H1 (cell line): ENCODE data around the gene MEF2D. TPM values are rescaled to one million over a fixed set of nuclear protein-coding genes. Genes with fewer than 3 reads are reported as not detected.

Source experiments
- CTCF ChIA-PET: fragments of 300-600 bp; sonication (Branson Sonifier 250); formaldehyde crosslinking; loops from one replicate; lab custom pipeline; 2021; ENCODE audit not compliant: partially characterized antibody; lab: Charles Lee
- POLR2A ChIA-PET: fragments of 300-600 bp; sonication (Branson Sonifier 250); formaldehyde crosslinking; loops from one replicate; lab custom pipeline; 2021; ENCODE audit warnings: inconsistent platforms; ENCODE audit not compliant: partially characterized antibody; lab: Charles Lee
- DNase-seq, 2 experiments: peaks; one replicate each; pipeline versions ENCODE4 v3.0.0 to v3.0.0-alpha.2; 2010 to 2022; ENCODE audit warnings: low spot score in 2 of 2, low read depth in 1 of 2, mixed read lengths in 1 of 2
- FAIRE-seq: peaks from 2 replicates; lab custom pipeline; 2011; peaks lifted over from hg19 to GRCh38; lab: Jason Lieb, UNC
- H2AFZ ChIP-seq: 2 replicates; pipeline ENCODE4 v1.8.1; 2012; ENCODE audit warnings: low read length, inconsistent platforms
- H2AK5ac ChIP-seq: 2 replicates; pipeline ENCODE4 v1.6.1; 2013; ENCODE audit warnings: low read depth, low read length
- H2BK120ac ChIP-seq: replicated peaks from 2 replicates; pipeline ENCODE3; 2013; ENCODE audit warnings: low read depth, low read length, inconsistent platforms
- H2BK12ac ChIP-seq: 2 replicates; pipeline ENCODE4 v1.6.1; 2013; ENCODE audit warnings: low read depth, low read length
- H2BK15ac ChIP-seq: 2 replicates; pipeline ENCODE4 v1.6.1; 2013; ENCODE audit warnings: low read length
- H2BK20ac ChIP-seq: 2 replicates; pipeline ENCODE4 v1.6.1; 2013; ENCODE audit warnings: low read length
- H2BK5ac ChIP-seq: 2 replicates; pipeline ENCODE4 v1.6.1; 2013; ENCODE audit warnings: low read depth, low read length
- H3K14ac ChIP-seq: 2 replicates; pipeline ENCODE4 v1.6.1; 2013; ENCODE audit warnings: inconsistent platforms; ENCODE audit not compliant: insufficient read length
- H3K18ac ChIP-seq: 2 replicates; pipeline ENCODE4 v1.6.1; 2013; ENCODE audit warnings: low read length; ENCODE audit errors: extremely low read depth
- H3K23ac ChIP-seq: 2 replicates; pipeline ENCODE4 v1.6.1; 2013; ENCODE audit warnings: inconsistent platforms; ENCODE audit not compliant: insufficient read length
- H3K23me2 ChIP-seq: 2 replicates; pipeline ENCODE4 v1.6.1; 2013; ENCODE audit warnings: low read depth, low read length
- H3K27ac ChIP-seq: 2 replicates; pipeline ENCODE4 v1.6.1; 2011; ENCODE audit warnings: low read depth, low read length, inconsistent platforms
- H3K27me3 ChIP-seq, 4 experiments: replicated peaks in 1 of 4; 1 replicate in 1 of 4; 2 replicates in 3 of 4; pipeline versions ENCODE4 v1.6.1 to v1.8.1; 2011 to 2013; ENCODE audit warnings: low read length in 3 of 4, mild to moderate bottlenecking in 3 of 4, inconsistent platforms in 2 of 4, mixed read lengths in 2 of 4, moderate library complexity in 1 of 4; ENCODE audit not compliant: control insufficient read depth in 3 of 4, insufficient read depth in 3 of 4; ENCODE audit errors: extremely low read depth in 1 of 4
- H3K36me3 ChIP-seq, 4 experiments: 2 replicates each; pipeline versions ENCODE4 v1.6.1 to v1.8.1; 2011 to 2013; ENCODE audit warnings: mild to moderate bottlenecking in 4 of 4, low read length in 3 of 4, moderate library complexity in 2 of 4, control low read depth in 1 of 4, inconsistent platforms in 1 of 4; ENCODE audit not compliant: insufficient read depth in 4 of 4, control insufficient read depth in 2 of 4
- H3K4ac ChIP-seq: replicated peaks from 2 replicates; pipeline ENCODE3; 2013; ENCODE audit warnings: low read length, low read depth, mixed read lengths, inconsistent platforms; ENCODE audit not compliant: insufficient read length
- H3K4me1 ChIP-seq, 4 experiments: replicated peaks in 1 of 4; 1 replicate in 1 of 4; 2 replicates in 3 of 4; pipeline versions ENCODE4 v1.6.1 to v1.8.1; 2011 to 2013; ENCODE audit warnings: low read length in 3 of 4, inconsistent platforms in 2 of 4, mixed read lengths in 1 of 4; ENCODE audit not compliant: insufficient read depth in 4 of 4, control insufficient read depth in 3 of 4
- H3K4me2 ChIP-seq, 2 experiments: 2 replicates each; pipeline versions ENCODE4 v1.6.1 to v1.8.1; 2011 to 2013; ENCODE audit warnings: low read depth in 2 of 2, low read length in 2 of 2, control low read depth in 1 of 2, inconsistent platforms in 1 of 2, mild to moderate bottlenecking in 1 of 2; ENCODE audit not compliant: insufficient read depth in 1 of 2
- H3K4me3 ChIP-seq, 4 experiments: fragments of 200-600, 300-600 bp in 1 of 4; sonication (generic), shearing (Covaris generic), sonication (Bioruptor Twin) in 1 of 4; 2 replicates each; pipeline versions ENCODE4 v1.5.1 to v1.8.1; 2011 to 2016; ENCODE audit warnings: low read length in 4 of 4, low read depth in 3 of 4, control low read depth in 2 of 4, inconsistent platforms in 2 of 4, mild to moderate bottlenecking in 2 of 4, mixed read lengths in 1 of 4, moderate library complexity in 1 of 4; ENCODE audit not compliant: insufficient read depth in 2 of 4; ENCODE audit errors: extremely low read depth in 1 of 4
- H3K56ac ChIP-seq: replicated peaks from 2 replicates; pipeline ENCODE3; 2013; ENCODE audit warnings: low read depth, mild to moderate bottlenecking, mixed read lengths, low read length, inconsistent platforms; ENCODE audit not compliant: insufficient read length
- H3K79me1 ChIP-seq: 2 replicates; pipeline ENCODE4 v1.6.1; 2013; ENCODE audit warnings: low read depth, low read length, control low read depth
- H3K79me2 ChIP-seq, 2 experiments: 2 replicates each; pipeline versions ENCODE4 v1.6.1 to v1.8.1; 2012 to 2013; ENCODE audit warnings: low read length in 2 of 2, mild to moderate bottlenecking in 2 of 2, inconsistent platforms in 1 of 2; ENCODE audit not compliant: insufficient read depth in 2 of 2, control insufficient read depth in 1 of 2
- H3K9ac ChIP-seq, 4 experiments: replicated peaks in 1 of 4; 1 replicate in 1 of 4; 2 replicates in 3 of 4; pipeline versions ENCODE4 v1.6.1 to v1.8.1; 2011 to 2013; ENCODE audit warnings: low read depth in 3 of 4, low read length in 3 of 4, control low read depth in 2 of 4, mild to moderate bottlenecking in 2 of 4, moderate library complexity in 2 of 4, inconsistent platforms in 1 of 4; ENCODE audit errors: extremely low read depth in 1 of 4
- H3K9me3 ChIP-seq, 2 experiments: 2 replicates each; pipeline versions ENCODE4 v1.6.1 to v1.8.1; 2012 to 2013; ENCODE audit warnings: mild to moderate bottlenecking in 2 of 2, moderate library complexity in 2 of 2, control low read depth in 1 of 2, inconsistent platforms in 1 of 2, low read depth in 1 of 2, low read length in 1 of 2, mixed read lengths in 1 of 2; ENCODE audit not compliant: insufficient read depth in 2 of 2
- H4K20me1 ChIP-seq, 2 experiments: replicated peaks in 1 of 2; 2 replicates each; pipeline versions ENCODE3 to v1.8.1; 2011 to 2013; ENCODE audit warnings: inconsistent platforms in 2 of 2, low read length in 2 of 2, mild to moderate bottlenecking in 1 of 2; ENCODE audit not compliant: insufficient read depth in 2 of 2, control insufficient read depth in 1 of 2
- H4K5ac ChIP-seq: 2 replicates; pipeline ENCODE4 v1.6.1; 2013; ENCODE audit warnings: low read length, low read depth, mixed read lengths, inconsistent platforms; ENCODE audit not compliant: insufficient read length
- H4K8ac ChIP-seq: 2 replicates; pipeline ENCODE4 v1.8.0; 2013; ENCODE audit warnings: mild to moderate bottlenecking, moderate library complexity, low read length, inconsistent platforms; ENCODE audit not compliant: insufficient read depth; ENCODE audit errors: extremely low read depth
- H4K91ac ChIP-seq: replicated peaks from 2 replicates; pipeline ENCODE3; 2013; ENCODE audit warnings: low read length, mixed read lengths, inconsistent platforms; ENCODE audit not compliant: insufficient read length
- ASH2L ChIP-seq: fragments of 200-600, 300-600 bp; sonication (generic); IDR thresholded peaks from one replicate; pipeline ENCODE4 v1.7.1; 2017; ENCODE audit warnings: low read length
- FOSL1 ChIP-seq: IDR thresholded peaks from 2 replicates; pipeline ENCODE4 v1.6.1; 2011; ENCODE audit warnings: mild to moderate bottlenecking, low read depth, low read length, moderate library complexity; ENCODE audit not compliant: insufficient read depth
- GABPA ChIP-seq: IDR thresholded peaks from 2 replicates; pipeline ENCODE4 v1.6.1; 2011; ENCODE audit warnings: mild to moderate bottlenecking, low read length, moderate library complexity, borderline replicate concordance; ENCODE audit not compliant: insufficient read depth
- POLR2A ChIP-seq, 2 experiments: IDR thresholded peaks; 1 replicate in 1 of 2; 2 replicates in 1 of 2; pipeline ENCODE4 v1.6.1; 2011; ENCODE audit warnings: low read depth in 2 of 2, low read length in 2 of 2, mild to moderate bottlenecking in 2 of 2; ENCODE audit errors: control extremely low read depth in 1 of 2
- POLR2AphosphoS5 ChIP-seq: IDR thresholded peaks from 2 replicates; pipeline ENCODE4 v1.6.1; 2011; ENCODE audit warnings: low read depth, low read length
- POU5F1 ChIP-seq: IDR thresholded peaks from 2 replicates; pipeline ENCODE4 v1.6.1; 2011; ENCODE audit warnings: low read depth, mild to moderate bottlenecking, low read length, moderate library complexity
- RAD21 ChIP-seq, 2 experiments: IDR thresholded peaks in 1 of 2; conservative IDR thresholded peaks in 1 of 2; 2 replicates each; pipeline ENCODE4 v1.6.1; 2011; ENCODE audit warnings: low read depth in 2 of 2, low read length in 2 of 2, improper control_type of control experiment in 1 of 2, inconsistent platforms in 1 of 2, mild to moderate bottlenecking in 1 of 2, moderate library complexity in 1 of 2
- RXRA ChIP-seq: IDR thresholded peaks from 2 replicates; pipeline ENCODE4 v1.6.1; 2011; ENCODE audit warnings: low read depth, mild to moderate bottlenecking, low read length, moderate library complexity; ENCODE audit not compliant: insufficient read depth
- SIN3A ChIP-seq, 2 experiments: IDR thresholded peaks in 1 of 2; conservative IDR thresholded peaks in 1 of 2; 2 replicates each; pipeline ENCODE4 v1.6.1; 2011 to 2012; ENCODE audit warnings: low read length in 2 of 2, improper control_type of control experiment in 1 of 2, low read depth in 1 of 2, mild to moderate bottlenecking in 1 of 2
- SP1 ChIP-seq: IDR thresholded peaks from 2 replicates; pipeline ENCODE4 v1.6.1; 2011; ENCODE audit warnings: low read depth, low read length
- WGBS, 2 experiments: shearing (Covaris generic) in 1 of 2; methylation state at CpG; one replicate each; pipeline versions ENCODE4 v1.1.6 to v1.1.7; 2013 to 2015; ENCODE audit warnings: low lambda C conversion rate in 2 of 2, mixed read lengths in 2 of 2, inconsistent platforms in 1 of 2, low coverage in 1 of 2, missing lambda C conversion rate in 1 of 2; ENCODE audit not compliant: insufficient replicate concordance in 2 of 2, insufficient coverage in 1 of 2, insufficient read length in 1 of 2; ENCODE audit errors: extremely low coverage in 1 of 2, missing lambda C conversion rate in 1 of 2; 5-methylcytosine and 5-hydroxymethylcytosine counted together
- polyA plus RNA-seq, 7 experiments: library from polyadenylated mRNA; depleted of rRNA in 3 of 7; stranded (reverse) in 5 of 7; unstranded in 2 of 7; fragments of >200 nt in 5 of 7; fragments of 200-250 nt in 2 of 7; gene quantifications; 1 replicate in 5 of 7; 2 replicates in 1 of 7; 4 replicates in 1 of 7; pipeline versions ENCODE4 v1.2.1 to v1.2.3, GENCODE V29; 2011 to 2013; ENCODE audit warnings: missing spikeins in 2 of 7, mixed read lengths in 2 of 7
- total RNA-seq: library from RNA; stranded (reverse); fragmentation: NEBNext Ultra II Directional; extraction: Animal tissue kit (Norgen Biotek cat#: 25700); gene quantifications from 2 replicates; pipeline ENCODE4 v1.2.1, GENCODE V29; 2021
- TF ChIP-seq, protein P1 (sequence below), 3 experiments: IDR thresholded peaks; 1 replicate in 2 of 3; 2 replicates in 1 of 3; pipeline versions ENCODE4 v1.5.1 to v1.6.1; 2011; ENCODE audit warnings: low read length in 3 of 3, mild to moderate bottlenecking in 3 of 3, inconsistent platforms in 2 of 3, low read depth in 1 of 3, moderate library complexity in 1 of 3; ENCODE audit not compliant: insufficient read depth in 1 of 3; ENCODE audit errors: control extremely low read depth in 1 of 3

Gene MEF2D
- total and polyA plus RNA-seq, 2 of the 8 experiments (the other 6 are each of a cell fraction or from before 2014, with no cell fraction given): 17.3 to 20.3 TPM

DNA sequence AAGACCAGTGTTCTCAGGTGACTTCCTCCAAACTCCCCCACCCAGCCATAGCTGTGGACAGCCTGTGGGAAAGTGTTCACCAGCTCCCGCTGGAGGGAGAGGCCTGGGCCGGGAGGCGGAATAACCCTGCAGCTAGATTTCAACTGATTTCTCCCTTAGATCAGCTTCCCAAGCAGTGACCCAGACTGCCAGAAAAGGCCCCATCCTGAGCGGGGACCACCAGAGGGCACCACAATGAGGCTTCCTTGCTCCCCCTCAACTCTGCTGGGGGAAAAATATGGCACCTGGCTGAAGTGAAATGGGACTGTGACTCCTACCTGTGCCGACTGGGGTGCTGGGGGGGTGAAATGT, 80.7 kb downstream of the MEF2D start:
- Histone ChIP-seq H3K4me3 (peak overlapping the region; percentile 17 to 61 (median 44); a peak in 7 of 8 replicates), H3K23me2 (peaks cover 11% of the 10 kb centered on the region), H3K4ac (no peak overlapping the region), H2BK5ac (no peak overlapping the region), H3K18ac (no peak overlapping the region; the same call in 1 of the 2 replicates), H4K20me1 (peaks cover 0 to 5% of the 10 kb centered on the region in 2 experiments), H3K9ac (no peak overlapping the region), H3K4me2 (peak overlapping the region; percentile 78 to 96), H3K14ac (no peak overlapping the region), H2BK12ac (no peak overlapping the region), H3K79me2 (no peaks in the 10 kb centered on the region), H3K23ac (no peak overlapping the region), H4K8ac (no peak overlapping the region), H3K79me1 (no peaks in the 10 kb centered on the region), H4K91ac (no peak overlapping the region), H3K27me3 (peaks cover 34 to 58% (median 52%) of the 10 kb centered on the region in 4 experiments), H3K56ac (no peak overlapping the region), H2BK120ac (no peak overlapping the region), H2BK20ac (no peak overlapping the region), H3K36me3 (no peaks in the 10 kb centered on the region), H3K27ac (no peak overlapping the region), H2BK15ac (no peak overlapping the region; the same call in 1 of the 2 replicates), H3K4me1 (peaks cover 10 to 26% (median 16%) of the 10 kb centered on the region in 4 experiments), H2AFZ (no peak overlapping the region), H2AK5ac (no peak overlapping the region), H4K5ac (no peak overlapping the region), H3K9me3 (no peaks in the 10 kb centered on the region)
- ChIA-PET CTCF (interaction anchor here (0.6 to 16.8 kb wide), 21 partner anchors 9 to 580 kb away, joined by 3 to 517 read pairs (median 4); no protein-coding TSS in a partner anchor), POLR2A (interaction anchor here (0.7 to 2.1 kb wide), 13 partner anchors 9 to 79 kb away, joined by 3 to 26 read pairs (median 4); no protein-coding TSS in a partner anchor)
- FAIRE-seq: no peak
- WGBS, 2 experiments: 6% methylated on average over 5 of the region's 5 CpGs; no CpG with 5 or more reads in 1 of the 2 experiments
- DNase-seq: peak in 1 of 2 experiments; percentile 82
- no peak for TF ChIP-seq FOSL1
- no peak for TF ChIP-seq RXRA
- TF ChIP-seq ASH2L: no peak
- TF ChIP-seq, protein P1, sequence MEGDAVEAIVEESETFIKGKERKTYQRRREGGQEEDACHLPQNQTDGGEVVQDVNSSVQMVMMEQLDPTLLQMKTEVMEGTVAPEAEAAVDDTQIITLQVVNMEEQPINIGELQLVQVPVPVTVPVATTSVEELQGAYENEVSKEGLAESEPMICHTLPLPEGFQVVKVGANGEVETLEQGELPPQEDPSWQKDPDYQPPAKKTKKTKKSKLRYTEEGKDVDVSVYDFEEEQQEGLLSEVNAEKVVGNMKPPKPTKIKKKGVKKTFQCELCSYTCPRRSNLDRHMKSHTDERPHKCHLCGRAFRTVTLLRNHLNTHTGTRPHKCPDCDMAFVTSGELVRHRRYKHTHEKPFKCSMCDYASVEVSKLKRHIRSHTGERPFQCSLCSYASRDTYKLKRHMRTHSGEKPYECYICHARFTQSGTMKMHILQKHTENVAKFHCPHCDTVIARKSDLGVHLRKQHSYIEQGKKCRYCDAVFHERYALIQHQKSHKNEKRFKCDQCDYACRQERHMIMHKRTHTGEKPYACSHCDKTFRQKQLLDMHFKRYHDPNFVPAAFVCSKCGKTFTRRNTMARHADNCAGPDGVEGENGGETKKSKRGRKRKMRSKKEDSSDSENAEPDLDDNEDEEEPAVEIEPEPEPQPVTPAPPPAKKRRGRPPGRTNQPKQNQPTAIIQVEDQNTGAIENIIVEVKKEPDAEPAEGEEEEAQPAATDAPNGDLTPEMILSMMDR (IDR thresholded peaks at IDR 0.05; ENCODE audit: control extremely low read depth in 1 of 3, insufficient read depth in 1 of 3, low read depth in 1 of 3, low read length in 3 of 3): peak; percentile 57 to 81 (median 80)
- TF ChIP-seq SP1: peak; percentile 91
- TF ChIP-seq POLR2AphosphoS5: no peak
- peak; percentile 24; the same call in 1 of the 2 replicates for TF ChIP-seq GABPA
- TF ChIP-seq POU5F1: no peak
- TF ChIP-seq POLR2A (IDR thresholded peaks at IDR 0.05; ENCODE audit: control extremely low read depth in 1 of 2, low read depth in 2 of 2, low read length in 2 of 2): no peak
- peak; percentile 41 to 54; a peak in 3 of 4 replicates for TF ChIP-seq RAD21 (IDR thresholded peaks at IDR 0.05 in 1 of 2, conservative IDR thresholded peaks at IDR 0.05 in 1 of 2; ENCODE audit: low read depth in 2 of 2, low read length in 2 of 2)
- no peak for TF ChIP-seq SIN3A (conservative IDR thresholded peaks at IDR 0.05 in 1 of 2, IDR thresholded peaks at IDR 0.05 in 1 of 2; ENCODE audit: low read depth in 1 of 2, low read length in 2 of 2)
